GM18909 (cell line): ENCODE results near the gene GUCY2C.

ENCODE experiments used
- ATAC-seq: cut with Tn5 transposase; IDR thresholded peaks from one replicate; pipeline ENCODE4 v1.9.1; 2021; ENCODE audit warnings: mild to moderate bottlenecking; ENCODE audit not compliant: unreplicated experiment, poor library complexity

Gene GUCY2C

GRCh38 chr12:14577344-14577743, 119.1 kb downstream of the GUCY2C start:
- peak; percentile 80 for ATAC-seq

- peak; percentile 34 for ATAC-seq
These were observed 119.5 kb downstream of the GUCY2C start for GRCh38 chr12:14576896-14577295.

- ATAC-seq: no peak
These were observed 120.8 kb downstream of the GUCY2C start for GRCh38 chr12:14575585-14575984.

DNA sequence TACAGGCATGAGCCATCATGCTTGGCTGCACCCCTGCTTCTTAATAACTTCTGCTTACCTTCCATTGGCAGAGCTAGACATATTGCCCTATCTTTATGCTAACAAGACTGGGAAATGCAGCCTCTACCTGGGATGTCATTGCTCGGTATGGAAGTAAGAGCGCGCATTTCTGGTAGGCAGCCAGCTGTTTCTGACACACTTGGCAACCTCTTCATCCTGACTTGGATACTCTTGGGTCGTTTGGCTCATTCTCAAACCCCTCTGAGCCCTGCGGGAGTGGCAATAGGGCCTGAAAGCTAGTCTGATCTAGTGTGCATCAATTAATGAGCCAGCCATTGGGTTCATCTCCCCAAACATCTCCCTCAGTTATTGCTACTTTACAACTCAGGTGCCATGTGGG, 123.3 kb downstream of the GUCY2C start:
- no peak for ATAC-seq

DNA sequence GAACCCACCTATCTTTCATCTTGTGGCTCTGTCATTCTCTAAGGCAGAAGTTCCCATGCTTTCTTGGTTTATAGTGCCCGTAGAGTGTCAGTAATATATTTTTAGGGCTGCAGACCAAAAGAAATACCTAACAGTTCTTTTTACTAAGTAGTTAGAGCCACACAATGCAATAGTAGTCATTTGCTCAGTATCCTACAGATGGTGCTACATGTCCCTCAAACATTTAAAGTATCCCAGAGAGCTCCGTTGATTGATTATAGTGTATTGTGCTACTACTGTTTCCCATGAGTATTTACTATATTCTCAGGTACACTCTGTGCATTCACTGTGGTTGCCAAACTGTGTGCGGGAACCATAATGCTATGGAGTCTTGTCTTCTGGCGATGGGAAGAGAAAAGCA, 124.0 kb downstream of the GUCY2C start:
- ATAC-seq: no peak

DNA sequence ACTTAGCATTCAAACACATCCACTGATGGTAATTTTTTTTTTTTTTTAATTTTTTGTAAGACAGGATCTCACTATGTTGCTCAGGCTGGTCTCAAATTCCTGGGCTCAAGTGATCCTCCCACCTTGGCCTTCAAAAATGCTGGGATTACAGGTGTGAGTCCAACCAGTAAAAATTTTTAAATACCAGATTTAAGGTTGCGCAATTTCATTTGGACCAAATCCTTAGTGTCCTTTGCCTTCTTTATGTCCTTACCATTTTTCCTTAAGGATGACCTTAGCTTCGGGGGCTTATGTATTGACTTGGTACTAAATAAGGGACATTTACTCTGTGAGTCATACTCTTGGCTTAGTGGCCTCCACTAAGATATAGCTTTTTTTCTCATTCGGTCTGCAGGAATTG, 124.6 kb downstream of the GUCY2C start:
- no peak for ATAC-seq

- ATAC-seq: no peak
These were observed 126.2 kb downstream of the GUCY2C start for GRCh38 chr12:14570231-14570630.

DNA sequence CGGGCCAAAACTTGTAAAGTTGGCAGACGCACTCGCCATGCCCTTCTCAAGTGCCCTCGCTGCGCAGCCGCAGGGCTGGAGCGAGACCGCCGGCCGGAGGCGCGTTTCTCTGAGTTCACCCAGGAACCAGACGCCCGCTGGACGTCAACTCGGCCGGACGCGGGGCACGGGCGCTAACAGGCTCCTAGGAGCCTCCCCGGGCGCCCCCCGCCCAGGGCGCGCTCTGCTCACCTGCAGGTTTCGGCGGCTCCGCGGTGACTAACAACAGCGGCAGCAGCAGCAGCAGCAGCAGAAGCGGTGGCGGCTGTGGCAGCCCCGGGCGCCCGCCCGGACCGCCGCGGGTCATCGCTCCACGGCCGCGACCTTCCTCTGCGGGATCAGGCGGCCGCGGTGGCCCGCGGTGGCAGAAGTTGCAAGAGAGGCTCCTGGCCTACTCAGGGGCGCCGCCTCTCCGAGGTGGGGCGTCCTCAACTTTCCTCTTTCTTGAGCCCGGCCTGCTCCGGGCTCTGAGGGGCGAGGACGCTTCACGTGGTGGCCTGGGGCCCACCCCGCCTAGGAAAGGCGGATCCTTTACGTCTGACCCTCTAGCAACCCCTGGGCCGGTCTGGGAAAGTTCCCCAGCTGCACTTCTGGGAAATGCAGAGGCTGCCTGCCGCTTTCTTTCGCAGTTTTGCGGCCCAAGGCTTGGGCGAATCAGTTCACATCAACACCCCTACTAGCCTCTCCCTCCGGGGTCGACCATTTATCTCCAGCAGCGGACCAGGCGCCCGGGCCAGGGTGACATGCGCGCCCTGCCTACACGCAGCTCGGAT, 128.8 kb downstream of the GUCY2C start, which contains the start of gene PLBD1:
Gene PLBD1, minus strand, starts transcription at position 533 of the 812 bp plus-strand sequence. Its CDS starts 187 bp downstream, at position 346.
- peak; percentile 66 for ATAC-seq

DNA sequence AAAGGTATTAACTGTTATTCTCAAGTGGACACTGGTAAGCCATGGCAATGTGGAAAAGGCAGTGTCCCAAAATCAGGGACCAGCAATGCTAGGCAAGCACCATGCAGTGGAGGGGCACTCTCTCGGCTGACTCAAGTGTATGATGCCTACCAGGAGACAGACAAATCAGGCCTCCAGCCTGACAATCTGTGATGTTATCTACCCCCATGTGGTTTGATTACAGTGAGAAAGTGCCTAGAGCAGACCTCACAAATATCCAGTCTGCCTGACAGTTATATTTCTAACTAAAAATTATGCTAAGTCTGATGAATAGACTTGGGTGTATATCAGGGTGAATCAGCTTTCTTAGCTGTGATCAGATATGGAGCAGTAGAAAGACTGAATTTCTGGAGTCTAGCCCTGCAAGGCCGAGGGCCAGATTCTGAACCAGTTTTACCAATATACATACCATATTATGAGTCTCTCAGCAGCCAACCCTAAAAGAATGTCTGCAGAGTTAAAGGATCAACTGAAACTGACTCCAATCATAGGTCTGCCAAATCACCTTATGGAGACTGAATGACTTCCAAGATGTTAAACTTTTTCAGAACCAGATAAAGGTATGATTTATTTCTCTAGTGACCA, 132.0 kb downstream of the GUCY2C start:
- no peak for ATAC-seq

GRCh38 chr12:14563046-14563445, 133.4 kb downstream of the GUCY2C start:
- no peak for ATAC-seq
